ENCODE measurements around the gene TTC9C.
"Not testable (repeated sequence)": the region's sequence is repeated elsewhere in the genome, so short reads cannot be mapped to it uniquely, and the experiment has no call there.

The TTC9C gene

DNA sequence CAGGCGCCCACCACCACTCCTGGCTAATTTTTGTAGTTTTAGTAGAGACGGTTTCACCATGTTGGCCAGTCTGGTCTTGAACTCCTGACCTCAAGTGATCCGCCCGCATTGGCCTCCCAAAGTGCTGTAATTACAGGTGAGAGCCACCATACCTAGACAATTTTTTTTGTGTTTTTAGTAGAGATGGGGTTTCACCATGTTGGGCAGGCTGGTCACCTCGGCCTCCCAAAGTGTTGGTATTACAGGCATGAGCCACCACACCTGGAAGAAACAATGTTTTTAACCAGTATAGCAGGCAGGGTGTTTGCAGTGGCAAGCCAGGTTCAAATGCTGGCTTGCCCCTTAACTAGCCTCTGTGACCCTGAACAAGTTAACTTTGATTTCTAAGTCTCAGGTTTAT is 21.6 kb downstream of the TTC9C start:
- not testable (repeated sequence) for DNase-seq (ENCODE audit: low spot score)

DNA sequence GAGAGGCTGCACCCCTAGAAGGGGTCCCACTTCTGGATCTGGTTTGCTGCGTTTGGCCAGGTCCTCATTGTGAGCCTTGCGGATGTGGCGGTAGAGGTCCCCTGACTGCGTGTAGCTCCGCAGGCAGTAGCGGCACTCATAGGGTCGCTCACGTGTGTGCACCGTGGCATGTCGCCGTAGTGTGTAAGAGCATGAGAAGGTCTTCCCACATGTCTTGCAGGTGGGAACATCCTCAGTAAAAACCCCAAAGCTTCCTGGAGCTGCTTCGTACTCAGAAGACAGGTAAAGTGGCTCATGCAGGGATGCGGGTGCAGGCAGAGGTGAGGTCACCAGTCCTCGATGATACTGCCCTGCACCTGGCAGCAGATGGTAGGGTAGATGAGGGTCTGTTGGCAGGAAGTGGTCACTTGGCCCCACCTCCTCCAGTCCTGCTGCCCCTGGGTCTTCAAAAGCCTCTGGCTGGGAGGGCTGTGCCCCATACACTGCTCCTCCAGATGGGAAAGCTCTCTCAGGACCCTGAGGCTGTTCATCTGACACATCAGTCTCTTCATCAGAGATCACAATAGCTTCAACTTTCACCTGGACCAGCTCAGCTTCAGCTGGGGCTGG is 24.0 kb downstream of the TTC9C start:
- DNase-seq (ENCODE audit: low spot score), result no peak

DNA sequence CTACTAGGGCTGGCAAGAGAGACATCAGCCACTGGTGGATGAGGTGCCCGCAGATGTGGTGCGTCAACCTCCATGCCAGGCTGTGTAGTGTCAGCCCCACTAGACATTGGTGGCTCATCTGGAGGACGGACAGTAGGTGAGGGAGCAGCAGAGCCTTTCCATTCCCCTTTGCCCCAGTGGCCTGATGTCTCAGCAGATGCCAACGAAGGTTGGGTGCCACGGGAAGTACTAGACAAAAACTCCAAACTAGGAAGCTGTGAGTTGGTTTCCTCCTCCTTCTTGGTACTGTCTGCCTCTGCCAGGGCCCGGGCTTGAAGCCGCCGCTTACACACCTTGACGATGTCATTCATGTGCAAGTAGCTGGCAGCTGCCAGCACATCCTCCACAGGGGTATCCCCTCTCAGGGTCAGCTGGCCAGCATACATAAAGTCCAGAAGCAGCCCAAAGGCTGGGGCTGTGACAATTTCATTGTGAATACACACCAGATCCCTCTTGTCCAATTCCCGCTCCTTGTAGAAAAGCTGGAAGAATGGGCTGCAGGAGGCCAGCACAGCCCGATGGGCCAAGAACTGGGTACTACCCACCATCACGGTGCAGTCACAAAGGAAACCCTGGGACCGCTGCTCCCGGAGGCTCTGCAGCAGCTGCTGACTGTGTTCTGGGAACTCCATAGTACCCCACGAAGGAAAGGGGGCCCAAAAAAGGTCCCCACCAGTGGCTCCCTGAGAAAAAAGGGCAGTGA is 24.9 kb downstream of the TTC9C start:
- DNase-seq (ENCODE audit: low spot score), result no peak

DNA sequence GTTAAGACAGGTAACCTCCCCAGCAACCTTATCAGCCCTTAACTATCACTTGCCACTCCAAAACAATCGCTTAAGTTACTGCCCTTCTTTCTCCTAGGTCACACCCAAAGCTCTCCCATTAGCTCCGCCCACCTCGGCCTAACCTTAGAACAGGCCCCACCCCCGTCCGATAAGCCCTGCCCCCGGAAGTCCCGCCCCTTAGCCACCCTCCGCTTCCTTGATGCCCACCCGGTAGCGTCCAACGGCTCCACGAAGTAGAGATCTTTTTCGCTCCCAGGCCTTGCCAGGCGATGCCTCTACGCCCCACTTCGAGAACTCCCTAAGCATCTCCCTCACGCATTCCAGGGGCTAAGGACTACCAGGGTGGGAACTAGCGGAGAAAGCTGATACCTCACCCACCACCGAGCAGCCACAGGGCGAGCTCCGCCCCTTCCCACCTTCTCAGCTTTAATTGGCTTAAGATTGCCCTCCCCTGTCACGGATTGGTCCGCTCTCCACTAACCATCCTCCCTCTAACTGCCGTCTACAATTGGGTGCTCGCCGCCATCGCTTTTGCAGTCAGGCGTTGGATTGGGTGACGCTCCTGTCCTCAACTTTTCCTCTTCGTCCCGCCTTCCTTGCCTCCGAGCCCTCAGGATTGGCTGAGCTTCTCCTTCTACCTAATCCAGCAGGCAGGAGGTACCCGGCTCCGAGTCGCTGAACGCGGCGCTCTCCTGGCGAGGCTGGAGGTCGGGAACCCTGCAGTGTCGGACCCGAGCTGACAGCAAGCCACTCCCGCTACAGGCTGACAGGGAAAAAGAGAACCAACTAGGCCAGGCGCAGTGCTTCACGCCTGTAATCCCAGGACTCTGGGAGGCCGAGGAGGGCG is 25.7 kb downstream of the TTC9C start, which contains the start of gene ZBTB3:
TSS of gene ZBTB3 (minus strand) at position 425 of the 868 bp plus-strand sequence. CDS start 496 bp downstream, outside the sequence.
- peak; percentile 100 for DNase-seq (ENCODE audit: low spot score)

DNA sequence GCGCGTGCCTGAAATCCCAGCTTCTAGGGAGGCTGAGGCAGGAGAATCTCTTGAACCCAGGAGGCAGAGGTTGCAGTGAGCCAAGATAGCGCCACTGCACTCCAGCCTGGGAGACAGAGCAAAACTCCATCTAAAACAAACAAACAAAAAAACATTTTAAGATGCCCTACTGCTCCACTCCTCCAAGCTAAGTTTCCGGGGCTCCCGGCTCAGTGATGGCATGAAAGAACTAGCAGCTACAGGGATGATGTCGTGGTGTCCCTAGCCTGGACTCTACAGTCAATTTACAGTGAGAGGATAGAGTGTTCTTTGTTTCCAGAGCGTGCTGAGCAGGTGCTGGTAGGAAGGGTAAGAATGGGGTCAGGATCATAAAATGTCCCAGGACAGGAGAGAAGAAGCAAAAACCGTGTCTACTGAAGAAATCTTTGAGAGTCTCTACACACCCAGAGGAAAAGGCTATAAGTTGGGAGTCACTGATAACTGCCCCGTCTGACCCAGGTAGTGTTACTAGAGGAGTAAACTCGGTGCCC is 26.9 kb downstream of the TTC9C start:
- no peak for DNase-seq (ENCODE audit: low spot score)

DNA sequence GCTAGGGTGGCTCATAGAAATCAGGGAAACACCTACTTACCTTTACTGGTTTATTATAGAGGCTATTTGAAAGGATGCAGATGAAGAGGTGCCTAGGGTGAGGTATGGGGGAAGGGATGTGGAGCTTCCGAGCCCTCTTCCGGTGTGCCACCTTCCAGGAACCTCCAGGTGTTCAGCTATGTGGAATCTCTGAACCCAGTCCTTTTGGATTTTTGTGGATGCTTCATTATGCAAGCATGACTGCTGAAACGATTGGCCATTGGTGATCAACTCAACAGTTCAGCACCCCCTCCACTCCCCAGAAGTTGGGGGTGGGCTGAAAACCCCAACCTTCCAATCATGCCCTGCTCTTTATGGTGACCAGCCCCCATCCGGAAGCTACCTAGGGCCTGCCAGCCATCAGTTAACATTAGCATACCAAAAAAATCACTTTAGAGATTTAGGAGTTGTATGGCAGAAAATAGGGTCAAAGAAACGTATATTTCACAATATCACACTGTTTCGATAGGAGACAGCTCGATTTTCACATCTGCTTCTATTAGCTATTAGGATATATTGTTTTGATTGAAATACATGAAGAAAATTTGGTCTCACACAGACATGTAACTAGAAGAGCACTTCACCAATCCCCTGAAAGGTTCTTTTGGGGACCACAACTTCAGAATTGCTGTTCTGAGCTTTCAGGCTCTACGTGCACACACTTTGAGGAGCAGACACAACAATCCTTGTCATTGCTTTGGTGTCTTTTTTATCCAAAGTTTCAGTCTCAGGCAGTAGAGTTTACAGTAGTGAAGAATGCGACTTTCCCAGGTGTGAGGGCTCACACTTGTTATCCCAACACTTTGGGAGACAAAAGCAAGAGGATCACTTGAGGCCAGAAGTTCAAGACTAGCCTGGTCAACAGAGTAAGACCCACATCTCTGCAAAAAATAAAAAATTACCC is 29.8 kb downstream of the TTC9C start:
- DNase-seq (ENCODE audit: low spot score), result peak; percentile 23

DNA sequence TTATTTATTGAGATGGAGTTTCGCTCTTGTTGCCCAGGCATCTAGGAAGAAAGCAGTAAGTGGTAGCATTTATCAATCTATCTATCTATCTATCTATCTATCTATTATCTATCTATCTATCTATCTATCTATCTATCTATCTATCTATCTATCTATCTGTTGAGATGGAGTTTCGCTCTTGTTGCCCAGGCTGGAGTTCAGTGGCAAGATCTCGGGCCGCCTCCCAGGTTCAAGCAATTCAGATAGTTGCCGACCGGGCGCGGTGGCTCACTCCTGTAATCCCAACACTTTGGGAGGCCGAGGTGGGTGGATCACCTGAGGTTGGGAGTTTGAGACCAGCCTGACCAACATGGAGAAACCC is 32.6 kb downstream of the TTC9C start:
- not testable (repeated sequence) for DNase-seq (ENCODE audit: low spot score)

DNA sequence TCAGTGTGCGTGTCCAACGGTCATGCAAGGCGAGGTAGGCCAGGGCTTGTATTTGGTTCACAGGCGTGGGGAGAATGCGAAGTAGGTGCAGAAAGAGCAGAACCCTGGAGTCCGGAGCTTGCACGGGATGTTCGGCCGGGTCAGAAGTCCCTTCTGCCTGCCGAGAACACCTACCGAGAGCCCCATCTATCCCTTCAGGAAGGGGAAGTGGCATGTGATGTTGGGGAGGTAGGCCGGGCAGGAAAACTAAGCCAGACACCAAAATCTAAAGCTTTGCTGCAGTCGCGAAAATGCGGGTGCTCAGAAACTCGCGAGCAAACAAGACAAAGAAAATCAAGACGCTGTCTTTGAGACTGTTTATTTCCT is 42.5 kb downstream of the TTC9C start:
- DNase-seq (ENCODE audit: low spot score), result no peak

DNA sequence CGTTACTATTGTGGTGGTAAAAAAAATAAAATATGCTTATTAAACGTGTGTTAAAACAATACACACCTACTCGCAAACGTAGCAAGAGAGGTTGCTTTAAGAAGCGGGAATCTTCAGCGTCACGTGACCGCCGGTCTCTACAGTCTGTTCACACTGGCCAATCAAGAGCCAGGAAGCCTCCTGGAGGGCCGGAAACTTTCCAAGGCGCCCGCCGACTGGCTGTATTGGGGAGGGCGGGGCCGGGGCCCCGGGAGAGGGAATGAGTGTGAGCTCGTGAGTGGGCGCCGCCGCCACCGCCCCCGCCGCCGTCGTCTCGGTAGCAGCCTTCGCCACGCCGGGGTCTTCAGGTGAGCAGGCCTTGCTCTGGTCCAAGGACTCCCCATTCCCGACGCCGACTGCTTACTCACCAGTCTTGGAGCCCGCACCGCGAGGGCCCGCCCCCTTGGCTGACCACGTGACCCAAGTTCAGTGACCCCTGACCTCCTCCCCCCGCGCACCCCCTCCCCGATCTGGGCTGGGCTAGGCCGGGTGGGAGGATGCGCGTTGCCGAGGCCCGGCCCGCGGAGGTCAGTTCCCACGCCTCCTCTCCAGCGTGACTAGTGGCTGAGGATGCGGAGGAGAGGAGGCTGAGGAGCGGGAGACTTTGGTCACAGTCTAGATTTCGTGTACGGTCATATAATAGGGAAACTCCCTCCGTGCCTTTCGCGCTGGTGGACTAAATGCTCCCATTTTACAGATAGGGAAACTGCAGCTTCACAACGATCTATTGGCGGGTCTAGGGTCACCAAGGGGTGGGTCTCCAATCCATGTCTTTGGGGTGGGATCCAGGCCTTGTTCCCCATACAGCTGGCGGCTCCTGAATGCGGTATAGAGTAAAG is 43.1 kb downstream of the TTC9C start, which contains the start of gene TAF6L:
TSS of gene TAF6L (plus strand) at position 253 of the 878 bp plus-strand sequence. CDS start 4,388 bp downstream, outside the sequence.
- peak; percentile 99 for DNase-seq (ENCODE audit: low spot score)

DNA sequence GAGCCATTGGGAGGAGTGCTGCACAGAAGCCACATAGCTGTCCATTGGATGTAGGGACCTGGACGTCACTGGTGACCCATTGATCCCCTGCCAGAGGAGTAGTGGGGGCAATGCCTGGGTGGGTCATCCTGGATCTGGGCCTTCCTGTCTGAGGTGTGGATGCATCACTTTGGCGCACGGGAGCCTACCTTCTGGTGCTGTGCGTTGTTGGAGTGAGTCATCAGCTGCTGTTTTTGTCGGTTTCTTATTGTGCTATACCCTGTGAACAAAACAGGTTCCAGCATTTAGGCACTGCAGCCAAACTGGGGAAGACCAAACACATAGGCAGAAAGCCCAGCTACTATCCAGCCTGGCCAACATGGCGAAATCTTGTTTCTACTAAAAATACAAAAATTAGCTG is 46.1 kb downstream of the TTC9C start:
- DNase-seq (ENCODE audit: low spot score), result no peak

DNA sequence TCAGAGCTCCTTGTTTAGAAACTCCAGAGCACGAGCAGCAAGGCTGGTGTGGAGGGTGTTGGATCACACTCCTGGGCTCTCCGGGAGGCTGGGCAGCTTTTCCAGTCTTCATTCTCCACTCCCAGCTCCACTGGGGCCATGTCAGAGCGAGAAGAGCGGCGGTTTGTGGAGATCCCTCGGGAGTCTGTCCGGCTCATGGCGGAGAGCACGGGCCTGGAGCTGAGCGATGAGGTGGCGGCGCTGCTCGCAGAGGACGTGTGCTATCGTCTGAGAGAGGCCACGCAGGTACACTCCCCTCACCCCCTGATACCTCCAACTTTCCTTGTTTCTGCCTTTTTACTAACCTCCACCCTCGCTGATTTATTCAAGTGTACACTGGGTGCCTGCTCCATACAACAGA is 47.4 kb downstream of the TTC9C start:
- no peak for DNase-seq (ENCODE audit: low spot score)

DNA sequence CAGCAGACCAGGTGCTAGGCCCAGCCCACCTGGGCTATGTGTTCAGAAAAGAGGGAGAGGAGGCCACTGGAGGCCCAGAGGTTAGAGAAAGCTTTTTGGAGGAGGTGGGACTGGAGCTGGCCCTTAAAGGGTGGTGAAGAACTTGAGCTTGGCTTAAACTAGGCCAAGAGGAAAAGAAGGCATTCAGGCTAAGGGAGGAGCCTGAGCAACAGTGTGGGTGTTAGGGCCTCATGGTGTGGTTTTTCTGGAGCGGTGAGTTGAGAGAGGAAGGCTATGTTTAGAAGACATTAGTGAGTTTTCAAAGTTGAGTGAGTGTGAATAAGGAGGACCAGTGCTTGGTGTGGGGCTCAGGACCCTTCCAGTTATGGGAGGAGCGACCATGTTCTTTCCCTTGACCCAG is 49.1 kb downstream of the TTC9C start:
- DNase-seq (ENCODE audit: low spot score), result no peak

DNA sequence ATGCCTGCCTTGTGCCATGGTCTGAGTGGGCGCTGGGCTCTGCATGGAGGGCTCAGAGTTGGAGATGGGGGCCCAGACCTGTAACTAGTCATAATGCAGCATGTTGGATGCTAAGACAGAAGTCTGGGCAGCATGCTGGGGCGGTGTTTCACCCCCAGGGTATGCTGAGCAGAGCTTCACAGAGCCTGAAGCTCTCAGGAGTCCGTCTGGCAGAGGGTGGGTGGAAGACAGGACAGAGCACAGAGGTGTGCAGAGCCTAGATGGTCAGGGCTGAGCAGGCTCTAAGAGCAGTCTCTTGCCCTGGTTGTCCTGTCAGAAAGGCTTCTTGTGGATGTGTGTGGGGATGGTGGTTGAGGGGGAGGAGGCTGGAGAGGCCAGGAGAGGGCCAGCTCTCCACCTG is 50.2 kb downstream of the TTC9C start:
- DNase-seq (ENCODE audit: low spot score), result no peak

DNA sequence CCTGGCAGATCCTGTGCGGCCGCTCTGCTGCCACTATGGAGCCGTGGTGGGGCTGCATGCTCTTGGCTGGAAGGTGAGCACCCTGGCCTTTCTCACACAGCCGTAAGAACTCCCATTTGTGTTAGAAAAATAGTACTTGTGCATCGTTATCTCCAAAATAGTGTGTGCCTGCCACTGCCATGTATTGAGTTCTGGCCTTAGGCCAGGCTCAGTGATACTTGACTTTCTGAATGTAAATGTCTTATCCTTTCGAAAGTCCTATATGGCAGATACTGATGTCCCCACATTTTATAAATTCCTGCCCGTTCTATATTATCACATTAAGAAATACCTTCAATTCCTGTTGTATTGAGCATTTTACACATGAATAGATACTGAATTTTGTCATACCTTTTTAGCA is 54.5 kb downstream of the TTC9C start:
- DNase-seq (ENCODE audit: low spot score), result no peak

DNA sequence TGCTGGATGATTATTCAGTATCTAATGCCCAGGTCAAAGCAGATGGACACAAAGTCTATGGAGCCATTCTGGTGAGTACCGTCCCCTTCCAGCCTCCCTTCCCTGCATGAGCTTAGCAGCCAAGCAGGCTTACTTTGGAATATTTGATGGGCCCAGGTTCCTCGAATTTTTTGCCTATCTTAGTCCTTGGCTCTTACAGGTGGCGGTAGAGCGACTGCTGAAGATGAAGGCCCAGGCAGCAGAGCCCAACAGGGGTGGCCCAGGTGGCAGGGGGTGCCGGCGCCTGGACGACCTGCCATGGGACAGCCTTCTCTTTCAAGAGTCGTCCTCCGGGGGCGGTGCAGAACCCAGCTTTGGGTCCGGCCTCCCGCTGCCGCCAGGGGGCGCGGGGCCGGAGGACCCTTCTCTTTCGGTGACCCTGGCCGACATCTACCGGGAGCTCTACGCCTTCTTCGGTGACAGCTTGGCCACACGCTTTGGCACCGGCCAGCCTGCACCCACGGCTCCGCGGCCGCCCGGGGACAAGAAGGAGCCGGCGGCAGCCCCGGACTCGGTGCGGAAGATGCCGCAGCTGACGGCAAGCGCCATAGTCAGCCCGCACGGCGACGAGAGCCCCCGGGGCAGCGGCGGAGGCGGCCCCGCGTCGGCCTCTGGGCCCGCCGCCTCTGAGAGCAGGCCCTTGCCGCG is 58.2 kb downstream of the TTC9C start:
- DNase-seq (ENCODE audit: low spot score), result peak; percentile 86

DNA sequence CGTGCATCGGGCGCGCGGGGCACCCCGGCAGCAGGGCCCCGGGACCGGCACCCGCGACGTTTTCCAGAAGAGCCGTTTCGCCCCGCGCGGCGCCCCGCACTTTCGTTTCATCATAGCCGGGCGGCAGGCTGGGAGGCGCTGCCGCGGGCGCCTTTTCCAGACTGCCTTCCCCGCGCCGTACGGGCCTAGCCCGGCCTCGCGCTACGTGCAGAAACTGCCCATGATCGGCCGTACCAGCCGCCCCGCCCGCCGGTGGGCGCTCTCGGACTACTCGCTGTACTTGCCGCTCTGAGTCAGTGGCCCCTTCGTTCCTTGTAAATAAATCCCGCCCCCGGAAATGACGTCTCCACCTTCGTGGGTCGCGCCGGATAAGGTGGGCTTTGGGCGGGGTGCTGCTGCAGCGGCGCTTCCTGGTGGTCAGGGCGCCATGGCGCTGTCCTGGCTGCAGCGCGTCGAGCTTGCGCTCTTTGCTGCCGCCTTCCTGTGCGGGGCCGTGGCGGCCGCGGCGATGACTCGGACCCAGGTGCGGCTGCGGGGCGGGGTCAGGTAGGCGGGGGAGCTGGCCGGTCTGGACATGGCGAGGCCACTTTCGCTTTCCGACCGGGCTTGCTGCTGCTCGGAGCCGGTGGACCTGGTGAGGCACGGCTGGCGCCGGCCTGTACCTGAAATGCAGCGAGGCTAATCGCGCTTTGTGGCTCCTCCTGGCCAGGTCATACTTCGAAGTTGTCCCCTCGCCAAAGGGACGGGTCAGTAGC is 58.9 kb downstream of the TTC9C start, which contains the start of gene TMEM179B:
TSS of gene TMEM179B (plus strand) at position 398 of the 755 bp plus-strand sequence. CDS start at position 428, 30 bp downstream.
- peak; percentile 97 for DNase-seq (ENCODE audit: low spot score)
